WTC11 (cell line): ENCODE results near the gene TMEM192. TPM values are rescaled to one million over a fixed set of nuclear protein-coding genes. Genes with fewer than 3 reads are reported as not detected.
A peak's percentile ranks its signal among the peaks of the same experiment; 100 is the strongest.
"Not testable (repeated sequence)": the region's sequence is repeated elsewhere in the genome, so short reads cannot be mapped to it uniquely, and the experiment has no call there.

Source experiments
- ATAC-seq: fragments of 200-7000 bp; cut with Tn5 transposase; 2 replicates; pipeline ENCODE4 v1.10.0; 2021; ENCODE audit warnings: mild to moderate bottlenecking, moderate library complexity
- CTCF ChIA-PET: fragments of 300-600 bp; sonication (Branson Sonifier 250); formaldehyde crosslinking; loops from one replicate; lab custom pipeline; 2021; ENCODE audit warnings: antibody characterized with exemption; lab: Charles Lee
- POLR2A ChIA-PET: fragments of 350-600 bp; sonication (Branson Sonifier 250); formaldehyde crosslinking; loops from one replicate; lab custom pipeline; 2021; ENCODE audit warnings: antibody characterized with exemption; lab: Charles Lee
- DNase-seq: peaks from one replicate; pipeline ENCODE4 v3.0.0; 2021; ENCODE audit warnings: low spot score
- H3K27ac Mint-ChIP-seq: 2 replicates; pipeline ENCODE4 v1.8.0; 2021; ENCODE audit warnings: mixed read lengths
- H3K27me3 Mint-ChIP-seq: 2 replicates; pipeline ENCODE4 v1.8.0; 2021; ENCODE audit warnings: low read depth, mild to moderate bottlenecking, moderate library complexity, mixed read lengths
- H3K36me3 Mint-ChIP-seq: 2 replicates; pipeline ENCODE4 v1.8.0; 2021; ENCODE audit warnings: mixed read lengths
- H3K4me1 Mint-ChIP-seq: 2 replicates; pipeline ENCODE4 v1.8.0; 2022; ENCODE audit warnings: mixed read lengths
- H3K4me3 Mint-ChIP-seq: 2 replicates; pipeline ENCODE4 v1.8.0; 2021; ENCODE audit warnings: mild to moderate bottlenecking, moderate library complexity, mixed read lengths
- H3K9me3 Mint-ChIP-seq: 2 replicates; pipeline ENCODE4 v1.8.0; 2021; ENCODE audit warnings: mixed read lengths
- AR ChIP-seq: fragments of 250-450 bp; sonication (Bioruptor Pico); IDR thresholded peaks from 2 replicates; pipeline ENCODE4 v1.9.0; 2021; ENCODE audit warnings: mild to moderate bottlenecking
- CBFB ChIP-seq: sonication (generic); formaldehyde crosslinking; IDR thresholded peaks from 2 replicates; pipeline ENCODE4 v1.8.1; 2022; ENCODE audit warnings: mild to moderate bottlenecking, low read depth, missing genetic modification reagents
- FOXK1 ChIP-seq: sonication (generic); formaldehyde crosslinking; IDR thresholded peaks from 2 replicates; pipeline ENCODE4 v1.8.0; 2022; ENCODE audit warnings: mild to moderate bottlenecking, moderate library complexity, missing genetic modification reagents
- JUN ChIP-seq: sonication (generic); formaldehyde crosslinking; IDR thresholded peaks from 2 replicates; pipeline ENCODE4 v1.8.0; 2023; ENCODE audit warnings: mild to moderate bottlenecking, missing genetic modification reagents
- MLX ChIP-seq: sonication (generic); formaldehyde crosslinking; IDR thresholded peaks from 2 replicates; pipeline ENCODE4 v1.8.1; 2023; ENCODE audit warnings: mild to moderate bottlenecking, missing genetic modification reagents, moderate library complexity
- NR3C1 ChIP-seq: sonication (generic); formaldehyde crosslinking; conservative IDR thresholded peaks from 2 replicates; pipeline ENCODE4 v1.8.1; 2023; ENCODE audit warnings: low read depth, mild to moderate bottlenecking, missing genetic modification reagents
- OVOL2 ChIP-seq: fragments of 250-450 bp; sonication (Bioruptor Pico); IDR thresholded peaks from 2 replicates; pipeline ENCODE4 v1.9.0; 2021; ENCODE audit warnings: mild to moderate bottlenecking, borderline replicate concordance
- RORB ChIP-seq: fragments of 250-450 bp; sonication (Bioruptor Pico); IDR thresholded peaks from 2 replicates; pipeline ENCODE4 v1.9.0; 2021; ENCODE audit warnings: mild to moderate bottlenecking
- SMAD3 ChIP-seq: sonication (generic); formaldehyde crosslinking; IDR thresholded peaks from 2 replicates; pipeline ENCODE4 v1.8.0; 2022; ENCODE audit warnings: missing genetic modification reagents, mild to moderate bottlenecking, borderline replicate concordance
- TEAD1 ChIP-seq: sonication (generic); formaldehyde crosslinking; IDR thresholded peaks from 2 replicates; pipeline ENCODE4 v1.8.0; 2022; ENCODE audit warnings: mild to moderate bottlenecking, missing genetic modification reagents
- USF2 ChIP-seq: sonication (generic); formaldehyde crosslinking; IDR thresholded peaks from 2 replicates; pipeline ENCODE4 v1.8.1; 2023; ENCODE audit warnings: mild to moderate bottlenecking, missing genetic modification reagents, moderate library complexity
- ZNF416 ChIP-seq: fragments of 250-450 bp; sonication (Bioruptor Pico); IDR thresholded peaks from 2 replicates; pipeline ENCODE4 v1.9.0; 2021; ENCODE audit warnings: mild to moderate bottlenecking, inconsistent platforms
- ZNF425 ChIP-seq: fragments of 250-450 bp; sonication (Bioruptor Pico); conservative IDR thresholded peaks from 2 replicates; pipeline ENCODE4 v1.9.0; 2021; ENCODE audit warnings: mild to moderate bottlenecking
- total RNA-seq: library from RNA; stranded (reverse); gene quantifications from 3 replicates; pipeline ENCODE4 v1.2.3, GENCODE V29; 2021
- TF ChIP-seq, protein P1 (sequence below): sonication (generic); formaldehyde crosslinking; IDR thresholded peaks from 2 replicates; pipeline ENCODE4 v1.8.0; 2022; ENCODE audit warnings: mild to moderate bottlenecking, missing genetic modification reagents
- TF ChIP-seq, protein P2 (sequence below): sonication (generic); formaldehyde crosslinking; conservative IDR thresholded peaks from 2 replicates; pipeline ENCODE4 v1.8.1; 2022; ENCODE audit warnings: mild to moderate bottlenecking, missing genetic modification reagents
- TF ChIP-seq, protein P3 (sequence below): sonication (generic); formaldehyde crosslinking; IDR thresholded peaks from 2 replicates; pipeline ENCODE4 v1.8.0; 2023; ENCODE audit warnings: mild to moderate bottlenecking, missing genetic modification reagents

TMEM192 gene
- total RNA-seq, 1 experiment from 2014 or later: 10.5 TPM

DNA sequence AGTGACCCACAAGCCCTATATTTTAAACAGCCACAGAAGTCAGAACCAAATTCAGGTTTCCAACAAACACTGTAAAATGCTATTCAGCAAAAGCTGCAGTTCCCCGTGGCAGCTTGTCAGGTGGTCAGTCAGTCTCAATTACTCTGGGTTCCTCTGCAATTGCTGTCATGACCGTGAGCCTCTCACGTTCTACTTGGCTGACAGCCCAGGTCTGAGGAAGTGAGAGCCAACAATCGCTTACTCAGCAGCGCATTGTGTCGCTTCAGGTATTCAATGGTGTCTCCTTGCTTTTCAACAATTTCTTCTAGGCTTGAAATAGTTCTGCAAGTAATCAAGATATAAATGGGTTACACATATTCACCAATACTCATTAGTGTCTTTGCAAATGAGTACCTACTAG is 33.2 kb downstream of the TMEM192 start:
- no peak overlapping the region for H3K27ac Mint-ChIP-seq
- ATAC-seq (no peak), DNase-seq (no peak)
- POLR2A ChIA-PET: no interaction called here
- H3K4me1 Mint-ChIP-seq: no peaks in the 10 kb centered on the region
- TF ChIP-seq USF2 (CRISPR knock-in tag): no peak
- TF ChIP-seq ZNF416 (CRISPR knock-in tag): no peak
- TF ChIP-seq JUN (CRISPR knock-in tag): no peak
- TF ChIP-seq CBFB (CRISPR knock-in tag): no peak
- TF ChIP-seq, protein P1, sequence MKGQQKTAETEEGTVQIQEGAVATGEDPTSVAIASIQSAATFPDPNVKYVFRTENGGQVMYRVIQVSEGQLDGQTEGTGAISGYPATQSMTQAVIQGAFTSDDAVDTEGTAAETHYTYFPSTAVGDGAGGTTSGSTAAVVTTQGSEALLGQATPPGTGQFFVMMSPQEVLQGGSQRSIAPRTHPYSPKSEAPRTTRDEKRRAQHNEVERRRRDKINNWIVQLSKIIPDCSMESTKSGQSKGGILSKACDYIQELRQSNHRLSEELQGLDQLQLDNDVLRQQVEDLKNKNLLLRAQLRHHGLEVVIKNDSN (CRISPR knock-in tag): no peak
- TF ChIP-seq SMAD3 (CRISPR knock-in tag): no peak
- peaks cover 11% of the 10 kb centered on the region for H3K36me3 Mint-ChIP-seq
- CTCF ChIA-PET: no interaction called here
- H3K27me3 Mint-ChIP-seq: no peaks in the 10 kb centered on the region
- no peak overlapping the region for H3K4me3 Mint-ChIP-seq
- no peaks in the 10 kb centered on the region for H3K9me3 Mint-ChIP-seq

- no peaks in the 10 kb centered on the region for H3K27me3 Mint-ChIP-seq
- peaks cover 6% of the 10 kb centered on the region for H3K4me1 Mint-ChIP-seq
- H3K27ac Mint-ChIP-seq: no peak overlapping the region
- CTCF ChIA-PET: interaction anchor here (1.4 kb wide), 1 partner anchor 20 kb away, joined by 3 read pairs; no protein-coding TSS in a partner anchor
- peaks cover 10% of the 10 kb centered on the region for H3K36me3 Mint-ChIP-seq
- TF ChIP-seq FOXK1 (CRISPR knock-in tag): no peak
- no peak overlapping the region for H3K4me3 Mint-ChIP-seq
- H3K9me3 Mint-ChIP-seq: no peaks in the 10 kb centered on the region
- ATAC-seq (no peak), DNase-seq (no peak)
- POLR2A ChIA-PET: interaction anchor here (0.6 kb wide), 1 partner anchor 8 kb away, joined by 5 read pairs; no protein-coding TSS in a partner anchor
Observed at GRCh38 chr4:165077034-165077578, 35.6 kb downstream of the TMEM192 start.

DNA sequence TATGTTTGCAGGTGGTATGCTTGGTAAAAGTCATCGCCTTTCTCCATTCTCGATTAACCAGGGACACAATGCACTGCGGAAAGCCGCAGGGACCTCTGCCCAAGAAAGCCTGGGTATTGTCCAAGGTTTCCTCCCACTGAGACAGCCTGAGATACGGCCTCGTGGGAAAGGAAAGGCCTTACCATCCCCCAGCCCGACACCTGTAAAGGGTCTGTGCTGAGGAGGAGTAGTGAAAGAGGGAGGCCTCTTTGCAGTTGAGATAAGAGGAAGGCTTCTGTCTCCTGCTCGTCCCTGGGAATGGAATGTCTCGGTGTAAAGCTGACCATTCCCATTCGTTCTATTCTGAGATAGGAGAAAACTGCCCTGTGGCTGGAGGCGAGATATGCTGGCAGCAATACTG is 39.3 kb downstream of the TMEM192 start:
- H3K4me3 Mint-ChIP-seq, ATAC-seq, H3K9me3 Mint-ChIP-seq, POLR2A ChIA-PET, H3K27me3 Mint-ChIP-seq, H3K36me3 Mint-ChIP-seq, H3K27ac Mint-ChIP-seq, H3K4me1 Mint-ChIP-seq: not testable (repeated sequence)
- CTCF ChIA-PET: interaction anchor here (1.1 to 1.4 kb wide), 2 partner anchors 23 to 305 kb away, joined by 3 to 7 read pairs; no protein-coding TSS in a partner anchor
- peak; percentile 17 for DNase-seq

GRCh38 chr4:165070560-165070959 is 42.1 kb downstream of the TMEM192 start:
- ATAC-seq: no peak
- peaks cover 6% of the 10 kb centered on the region for H3K4me1 Mint-ChIP-seq
- CTCF ChIA-PET: no interaction called here
- TF ChIP-seq, protein P2, sequence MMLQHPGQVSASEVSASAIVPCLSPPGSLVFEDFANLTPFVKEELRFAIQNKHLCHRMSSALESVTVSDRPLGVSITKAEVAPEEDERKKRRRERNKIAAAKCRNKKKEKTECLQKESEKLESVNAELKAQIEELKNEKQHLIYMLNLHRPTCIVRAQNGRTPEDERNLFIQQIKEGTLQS (CRISPR knock-in tag): no peak
- TF ChIP-seq OVOL2 (CRISPR knock-in tag) (no peak), TEAD1 (CRISPR knock-in tag) (no peak), NR3C1 (CRISPR knock-in tag) (no peak), ZNF425 (CRISPR knock-in tag) (no peak), MLX (CRISPR knock-in tag) (no peak), AR (CRISPR knock-in tag) (no peak), RORB (CRISPR knock-in tag) (no peak)
- TF ChIP-seq, protein P1 (CRISPR knock-in tag): no peak
- TF ChIP-seq, protein P3, sequence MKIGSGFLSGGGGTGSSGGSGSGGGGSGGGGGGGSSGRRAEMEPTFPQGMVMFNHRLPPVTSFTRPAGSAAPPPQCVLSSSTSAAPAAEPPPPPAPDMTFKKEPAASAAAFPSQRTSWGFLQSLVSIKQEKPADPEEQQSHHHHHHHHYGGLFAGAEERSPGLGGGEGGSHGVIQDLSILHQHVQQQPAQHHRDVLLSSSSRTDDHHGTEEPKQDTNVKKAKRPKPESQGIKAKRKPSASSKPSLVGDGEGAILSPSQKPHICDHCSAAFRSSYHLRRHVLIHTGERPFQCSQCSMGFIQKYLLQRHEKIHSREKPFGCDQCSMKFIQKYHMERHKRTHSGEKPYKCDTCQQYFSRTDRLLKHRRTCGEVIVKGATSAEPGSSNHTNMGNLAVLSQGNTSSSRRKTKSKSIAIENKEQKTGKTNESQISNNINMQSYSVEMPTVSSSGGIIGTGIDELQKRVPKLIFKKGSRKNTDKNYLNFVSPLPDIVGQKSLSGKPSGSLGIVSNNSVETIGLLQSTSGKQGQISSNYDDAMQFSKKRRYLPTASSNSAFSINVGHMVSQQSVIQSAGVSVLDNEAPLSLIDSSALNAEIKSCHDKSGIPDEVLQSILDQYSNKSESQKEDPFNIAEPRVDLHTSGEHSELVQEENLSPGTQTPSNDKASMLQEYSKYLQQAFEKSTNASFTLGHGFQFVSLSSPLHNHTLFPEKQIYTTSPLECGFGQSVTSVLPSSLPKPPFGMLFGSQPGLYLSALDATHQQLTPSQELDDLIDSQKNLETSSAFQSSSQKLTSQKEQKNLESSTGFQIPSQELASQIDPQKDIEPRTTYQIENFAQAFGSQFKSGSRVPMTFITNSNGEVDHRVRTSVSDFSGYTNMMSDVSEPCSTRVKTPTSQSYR (CRISPR knock-in tag): no peak

More at GRCh38 chr4:165070560-165070959, 42.1 kb downstream of the TMEM192 start:
- POLR2A ChIA-PET: interaction anchor here (0.6 kb wide), 1 partner anchor 759 kb away, joined by 3 read pairs; no protein-coding TSS in a partner anchor
- no peaks in the 10 kb centered on the region for H3K27me3 Mint-ChIP-seq
- H3K27ac Mint-ChIP-seq: no peak overlapping the region
- no peaks in the 10 kb centered on the region for H3K36me3 Mint-ChIP-seq
- H3K4me3 Mint-ChIP-seq: no peak overlapping the region
- H3K9me3 Mint-ChIP-seq: no peaks in the 10 kb centered on the region
- DNase-seq: no peak
